Medulla oblongata (tissue), 1 donor: Measurements from ENCODE around the gene ZC3H18.
A peak's percentile ranks its signal among the peaks of the same experiment; 100 is the strongest.
"Not testable (repeated sequence)": the region's sequence is repeated elsewhere in the genome, so short reads cannot be mapped to it uniquely, and the experiment has no call there.

Experiments used
- DNase-seq: peaks from one replicate; pipeline ENCODE4 v3.0.0-alpha.2; 2015; ENCODE audit errors: extremely low spot score

The ZC3H18 gene

GRCh38 chr16:88605186-88606147 lies 35.3 kb downstream of the ZC3H18 start:
- DNase-seq, result no peak

GRCh38 chr16:88606148-88606757 lies 36.0 kb downstream of the ZC3H18 start:
- no peak for DNase-seq

- DNase-seq, result no peak
Measured at GRCh38 chr16:88608076-88608475, 37.9 kb downstream of the ZC3H18 start.

GRCh38 chr16:88609426-88609825 lies 39.2 kb downstream of the ZC3H18 start:
- DNase-seq, result not testable (repeated sequence)

GRCh38 chr16:88610080-88610479 lies 39.9 kb downstream of the ZC3H18 start:
- no peak for DNase-seq

- no peak for DNase-seq
Measured at GRCh38 chr16:88610909-88611812, 41.0 kb downstream of the ZC3H18 start.

- DNase-seq, result no peak
Measured at GRCh38 chr16:88613293-88613692, 43.1 kb downstream of the ZC3H18 start.

GRCh38 chr16:88613911-88614817 lies 44.0 kb downstream of the ZC3H18 start:
- peak; percentile 53 for DNase-seq

- DNase-seq, result no peak
Measured at GRCh38 chr16:88614818-88615580, 44.8 kb downstream of the ZC3H18 start.

GRCh38 chr16:88616320-88616719 lies 46.1 kb downstream of the ZC3H18 start:
- DNase-seq, result no peak

- DNase-seq, result no peak
Measured at GRCh38 chr16:88616736-88617135, 46.5 kb downstream of the ZC3H18 start.

- DNase-seq, result no peak
Measured at GRCh38 chr16:88617268-88618031, 47.2 kb downstream of the ZC3H18 start.

- no peak for DNase-seq
Measured at GRCh38 chr16:88618182-88618955, 48.2 kb downstream of the ZC3H18 start.

- DNase-seq, result no peak
Measured at GRCh38 chr16:88618956-88619667, 48.9 kb downstream of the ZC3H18 start.

GRCh38 chr16:88619859-88620815 lies 49.9 kb downstream of the ZC3H18 start:
- no peak for DNase-seq

GRCh38 chr16:88622125-88622524 lies 51.9 kb downstream of the ZC3H18 start:
- DNase-seq, result no peak

- no peak for DNase-seq
Measured at GRCh38 chr16:88622866-88623265, 52.7 kb downstream of the ZC3H18 start.
